Measurements from ENCODE around the gene NFATC3. TPM values are rescaled to one million over a fixed set of nuclear protein-coding genes. Genes with fewer than 3 reads are reported as not detected.

The NFATC3 gene
- total and polyA plus RNA-seq, 4 donors: 9.7 to 21.2 (median 16.8) TPM

- Histone ChIP-seq H3K4me3 (ENCODE audit: low read depth in 1 of 3, low read length in 3 of 3) (no peak overlapping the region), H3K27me3 (ENCODE audit: control insufficient read depth in 4 of 4, insufficient read depth in 4 of 4, low read length in 3 of 4) (no peaks in the 10 kb centered on the region), H3K9me3 (ENCODE audit: control insufficient read depth in 4 of 4, low read length in 3 of 4) (no peaks in the 10 kb centered on the region), H3K36me3 (ENCODE audit: control insufficient read depth in 4 of 4, insufficient read depth in 3 of 4, low read depth in 1 of 4, low read length in 3 of 4) (no peaks in the 10 kb centered on the region), H3K9ac (ENCODE audit: low read depth in 1 of 2, low read length in 2 of 2) (no peak overlapping the region), H3K27ac (ENCODE audit: low read depth in 1 of 2, low read length in 2 of 2) (peak overlapping the region in 1 of 2 donors; percentile 100), H3K4me1 (ENCODE audit: control insufficient read depth in 4 of 4, insufficient read depth in 4 of 4, low read length in 3 of 4) (peaks cover 24 to 69% (median 48%) of the 10 kb centered on the region in 4 donors)
- 94% methylated on average over 4 of the region's 4 CpGs for WGBS
- no peak for DNase-seq (ENCODE audit: low spot score)
- TF ChIP-seq SP1 (IDR thresholded peaks at IDR 0.05): no peak
- no peak for TF ChIP-seq FOXA1 (IDR thresholded peaks at IDR 0.05)
- no peak for TF ChIP-seq YY1 (IDR thresholded peaks at IDR 0.05)
- no peak for TF ChIP-seq FOXA2 (IDR thresholded peaks at IDR 0.05)
- no peak for TF ChIP-seq HNF4A (conservative IDR thresholded peaks at IDR 0.05)
- no peak for TF ChIP-seq ZBTB33 (IDR thresholded peaks at IDR 0.05)
- no peak for TF ChIP-seq JUND (IDR thresholded peaks at IDR 0.05)
- no peak for TF ChIP-seq RXRA (IDR thresholded peaks at IDR 0.05)
- TF ChIP-seq EGR1 (IDR thresholded peaks at IDR 0.05; ENCODE audit: low read depth in 2 of 2): no peak
- TF ChIP-seq RAD21 (IDR thresholded peaks at IDR 0.05): no peak
- TF ChIP-seq NR2F2 (IDR thresholded peaks at IDR 0.05): no peak
- no peak for TF ChIP-seq REST (IDR thresholded peaks at IDR 0.05)
- no peak for TF ChIP-seq GABPA (IDR thresholded peaks at IDR 0.05 in 1 of 2, conservative IDR thresholded peaks at IDR 0.05 in 1 of 2)
Observed at GRCh38 chr16:68083239-68083781, 1.9 kb upstream of the NFATC3 start.

- Histone ChIP-seq H3K27ac (ENCODE audit: low read depth in 1 of 2, low read length in 2 of 2) (peak overlapping the region; percentile 99 to 100), H3K9me3 (ENCODE audit: control insufficient read depth in 4 of 4, low read length in 3 of 4) (no peaks in the 10 kb centered on the region), H3K4me3 (ENCODE audit: low read depth in 1 of 3, low read length in 3 of 3) (peak overlapping the region in 2 of 3 donors; percentile 61 to 65), H3K27me3 (ENCODE audit: control insufficient read depth in 4 of 4, insufficient read depth in 4 of 4, low read length in 3 of 4) (no peaks in the 10 kb centered on the region), H3K4me1 (ENCODE audit: control insufficient read depth in 4 of 4, insufficient read depth in 4 of 4, low read length in 3 of 4) (peaks cover 22 to 64% (median 44%) of the 10 kb centered on the region in 4 donors), H3K36me3 (ENCODE audit: control insufficient read depth in 4 of 4, insufficient read depth in 3 of 4, low read depth in 1 of 4, low read length in 3 of 4) (no peaks in the 10 kb centered on the region), H3K9ac (ENCODE audit: low read depth in 1 of 2, low read length in 2 of 2) (peak overlapping the region in 1 of 2 donors; percentile 78)
- TF ChIP-seq JUND (IDR thresholded peaks at IDR 0.05) (peak in 1 of 2 donors; percentile 2), FOXA1 (IDR thresholded peaks at IDR 0.05) (peak; percentile 36), HNF4G (IDR thresholded peaks at IDR 0.05) (no peak), FOXA2 (IDR thresholded peaks at IDR 0.05) (peak; percentile 46)
- 46% methylated on average over 21 of the region's 21 CpGs for WGBS
- DNase-seq (ENCODE audit: low spot score): no peak
Observed at GRCh38 chr16:68083861-68084503, 1.2 kb upstream of the NFATC3 start.

Data from liver (tissue), 9 donors.